ENCODE measurements around the gene ARPC2. TPM values are rescaled to one million over a fixed set of nuclear protein-coding genes. Genes with fewer than 3 reads are reported as not detected.

ARPC2 gene
- total RNA-seq, 4 donors from 2014 or later: 181 to 231 (median 193) TPM

DNA sequence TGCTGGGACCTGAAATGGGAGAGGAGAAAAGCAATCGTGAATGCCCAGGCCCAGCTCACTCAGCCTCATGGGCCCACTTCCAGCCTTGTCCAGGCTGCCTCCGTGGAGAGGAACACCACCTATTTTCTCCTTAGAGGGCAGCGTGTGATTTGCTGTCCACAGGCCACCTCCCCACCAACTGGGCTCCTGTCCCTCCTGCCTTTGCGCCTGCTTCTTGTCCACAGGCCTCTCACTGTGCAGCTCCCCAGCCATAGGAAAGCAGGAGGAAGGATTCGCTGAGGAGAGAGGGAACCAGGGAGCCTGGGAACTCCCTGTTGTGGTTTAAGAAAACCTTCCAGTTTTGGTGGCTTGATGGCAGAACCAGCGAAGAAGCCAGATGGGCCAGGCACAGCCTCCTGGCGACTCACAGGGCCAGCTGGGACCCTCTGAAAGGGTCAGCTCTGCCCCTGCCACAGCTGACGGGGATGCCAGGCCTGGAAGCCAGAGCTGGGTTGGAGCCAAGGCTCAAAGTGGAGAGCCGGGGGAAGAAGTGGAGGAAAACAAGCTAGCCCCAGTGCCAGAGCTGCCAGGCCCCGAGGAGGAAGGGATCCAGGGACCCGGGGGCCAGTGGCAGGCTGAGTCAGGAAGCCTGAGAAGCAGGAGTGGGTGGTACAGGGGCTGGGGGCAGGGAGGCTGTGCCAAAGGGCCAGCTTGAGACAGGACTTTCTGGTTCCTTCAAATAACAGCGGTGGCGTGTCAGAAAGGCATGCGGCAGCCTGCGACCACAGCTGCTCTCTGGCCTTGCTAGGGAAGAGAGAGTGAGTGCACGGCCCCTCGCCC, 65.4 kb downstream of the ARPC2 start:
- intact Hi-C loops (cut with DNase I; ENCODE audit: low total_unique reads): loop anchor here (10.0 kb wide), 4 partner anchors 378 to 1598 kb away; partner anchors contain the start of gene DNAJB2
- TF ChIP-seq, protein P1, sequence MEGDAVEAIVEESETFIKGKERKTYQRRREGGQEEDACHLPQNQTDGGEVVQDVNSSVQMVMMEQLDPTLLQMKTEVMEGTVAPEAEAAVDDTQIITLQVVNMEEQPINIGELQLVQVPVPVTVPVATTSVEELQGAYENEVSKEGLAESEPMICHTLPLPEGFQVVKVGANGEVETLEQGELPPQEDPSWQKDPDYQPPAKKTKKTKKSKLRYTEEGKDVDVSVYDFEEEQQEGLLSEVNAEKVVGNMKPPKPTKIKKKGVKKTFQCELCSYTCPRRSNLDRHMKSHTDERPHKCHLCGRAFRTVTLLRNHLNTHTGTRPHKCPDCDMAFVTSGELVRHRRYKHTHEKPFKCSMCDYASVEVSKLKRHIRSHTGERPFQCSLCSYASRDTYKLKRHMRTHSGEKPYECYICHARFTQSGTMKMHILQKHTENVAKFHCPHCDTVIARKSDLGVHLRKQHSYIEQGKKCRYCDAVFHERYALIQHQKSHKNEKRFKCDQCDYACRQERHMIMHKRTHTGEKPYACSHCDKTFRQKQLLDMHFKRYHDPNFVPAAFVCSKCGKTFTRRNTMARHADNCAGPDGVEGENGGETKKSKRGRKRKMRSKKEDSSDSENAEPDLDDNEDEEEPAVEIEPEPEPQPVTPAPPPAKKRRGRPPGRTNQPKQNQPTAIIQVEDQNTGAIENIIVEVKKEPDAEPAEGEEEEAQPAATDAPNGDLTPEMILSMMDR (IDR thresholded peaks at IDR 0.05 in 4 of 5, conservative IDR thresholded peaks at IDR 0.05 in 1 of 5): no peak
- TF ChIP-seq POLR2A (IDR thresholded peaks at IDR 0.05): peak in 1 of 2 donors; percentile 45
- H3K27ac ChIP-seq: peak overlapping the region; percentile 93 to 100 (median 98)
- H3K36me3 ChIP-seq: peaks cover 0 to 45% of the 10 kb centered on the region in 2 donors
- H3K9me3 ChIP-seq: no peaks in the 10 kb centered on the region
- in situ Hi-C loops (cut with MboI; ENCODE audit: low sequenced_read_pairs in 4 of 4): loop anchor here in 3 of 4 donors (25.0 kb wide), 1 partner anchor 380 kb away; the partner anchor contains the start of genes BCS1L (in 3 of the 3), RNF25 (in 3 of the 3), STK36 (in 3 of the 3) and ZNF142 (in 3 of the 3)
- peak overlapping the region; percentile 15 to 32 (median 20) for H3K4me3 ChIP-seq
- H3K27me3 ChIP-seq: no peaks in the 10 kb centered on the region
- peak; percentile 62 to 84 for DNase-seq
- H3K4me1 ChIP-seq: peaks cover 57 to 66% of the 10 kb centered on the region in 2 donors
- peak; percentile 25 to 28 for ATAC-seq

DNA sequence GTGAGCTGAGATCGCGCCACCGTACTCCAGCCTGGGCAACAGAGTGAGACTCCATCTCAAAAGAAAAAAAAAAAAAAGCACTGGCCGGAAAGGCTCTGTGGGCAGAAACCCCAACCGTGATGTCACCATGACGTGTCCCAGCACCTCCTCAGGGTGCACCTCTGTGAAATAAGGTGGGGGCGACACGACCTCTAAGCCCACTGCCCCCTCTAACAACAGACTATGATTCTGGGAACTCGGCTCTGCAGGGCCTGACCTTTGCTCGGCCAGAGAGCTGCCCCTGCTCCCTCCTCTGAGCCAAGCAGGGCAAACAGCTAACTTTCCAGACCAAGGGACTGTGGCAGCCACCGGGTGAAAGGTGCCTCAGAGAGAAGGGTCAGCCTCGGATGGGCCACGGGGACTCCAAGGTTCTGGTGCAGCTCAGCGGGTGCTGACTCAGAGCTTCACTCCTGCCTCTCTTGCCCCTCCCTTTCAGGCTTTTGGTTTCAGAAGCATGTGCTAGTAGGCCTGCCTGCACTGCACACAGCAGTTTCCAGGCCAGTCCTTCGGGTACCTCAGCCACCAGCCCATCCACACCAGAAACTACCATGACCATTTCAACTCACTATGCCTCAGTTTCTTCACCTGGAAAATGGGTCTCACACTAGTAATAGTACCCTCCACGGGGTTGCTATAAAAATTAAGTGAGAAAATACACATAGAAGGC, 67.3 kb downstream of the ARPC2 start:
- Histone ChIP-seq H3K4me3 (peak overlapping the region; percentile 24 to 40 (median 32)), H3K27ac (peak overlapping the region; percentile 93 to 100 (median 98)), H3K4me1 (peaks cover 76 to 84% of the 10 kb centered on the region in 2 donors), H3K9me3 (no peaks in the 10 kb centered on the region), H3K27me3 (no peaks in the 10 kb centered on the region), H3K36me3 (peaks cover 0 to 26% of the 10 kb centered on the region in 2 donors)
- intact Hi-C loops (cut with DNase I; ENCODE audit: low total_unique reads) (loop anchor here (2.0 to 10.0 kb wide), 5 partner anchors 13 to 1599 kb away; partner anchors contain the start of genes AAMP, DNAJB2 and PNKD), in situ Hi-C loops (cut with MboI; ENCODE audit: low sequenced_read_pairs in 4 of 4) (loop anchor here in 3 of 4 donors (25.0 kb wide), 1 partner anchor 378 kb away; the partner anchor contains the start of genes BCS1L (in 3 of the 3), RNF25 (in 3 of the 3), STK36 (in 3 of the 3) and ZNF142 (in 3 of the 3))
- ATAC-seq: peak; percentile 34 to 57
- peak; percentile 82 to 89 for DNase-seq
- peak in 1 of 2 donors; percentile 60 for TF ChIP-seq POLR2A (IDR thresholded peaks at IDR 0.05)
- TF ChIP-seq, protein P1 (IDR thresholded peaks at IDR 0.05 in 4 of 5, conservative IDR thresholded peaks at IDR 0.05 in 1 of 5): no peak

DNA sequence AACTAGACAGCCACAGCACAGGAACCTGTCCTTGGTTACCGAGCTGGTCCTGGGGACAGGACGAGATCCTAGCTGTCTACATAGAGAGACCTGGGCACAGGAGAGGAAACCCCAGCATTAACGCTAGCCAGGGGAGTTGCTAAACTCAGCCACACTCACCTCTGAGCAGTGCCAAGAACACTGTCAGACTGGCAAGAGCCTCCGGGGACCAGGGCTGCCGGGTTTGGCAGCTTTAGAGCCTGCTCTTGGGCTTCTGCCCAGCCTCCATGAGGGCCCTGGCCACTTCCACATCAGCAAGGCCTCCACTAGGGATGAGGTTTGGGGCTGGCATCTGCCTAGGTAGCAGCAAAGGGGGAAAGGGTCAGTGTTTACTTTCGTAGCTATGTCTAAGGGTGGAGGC, 68.6 kb downstream of the ARPC2 start:
- DNase-seq (peak; percentile 77 to 92), ATAC-seq (peak; percentile 48 to 55)
- Histone ChIP-seq H3K4me1 (peaks cover 90 to 97% of the 10 kb centered on the region in 2 donors), H3K27ac (peak overlapping the region; percentile 93 to 100 (median 98)), H3K36me3 (peaks cover 0 to 12% of the 10 kb centered on the region in 2 donors), H3K4me3 (peak overlapping the region; percentile 59 to 70 (median 61)), H3K9me3 (no peaks in the 10 kb centered on the region), H3K27me3 (no peaks in the 10 kb centered on the region)
- TF ChIP-seq, protein P1 (IDR thresholded peaks at IDR 0.05 in 4 of 5, conservative IDR thresholded peaks at IDR 0.05 in 1 of 5): no peak
- TF ChIP-seq POLR2A (IDR thresholded peaks at IDR 0.05): peak; percentile 43 to 49
- intact Hi-C loops (cut with DNase I; ENCODE audit: low total_unique reads) (loop anchor here (2.0 to 10.0 kb wide), 5 partner anchors 15 to 1601 kb away; partner anchors contain the start of genes AAMP, DNAJB2 and PNKD), in situ Hi-C loops (cut with MboI; ENCODE audit: low sequenced_read_pairs in 4 of 4) (loop anchor here in 3 of 4 donors (25.0 kb wide), 1 partner anchor 377 kb away; the partner anchor contains the start of genes BCS1L (in 3 of the 3), RNF25 (in 3 of the 3), STK36 (in 3 of the 3) and ZNF142 (in 3 of the 3))

Measured in gastrocnemius medialis (tissue), 4 donors.